Vagina (tissue), 2 donors: ENCODE results near the gene NRL.

Source experiments
- CTCF ChIP-seq, 3 experiments: fragments of 450-650 bp in 2 of 3; fragments of 200-600 bp in 1 of 3; sonication (generic) in 1 of 3; IDR thresholded peaks; one replicate each; pipeline ENCODE4 v1.5.1; 2017 to 2019; ENCODE audit warnings: antibody characterized with exemption in 3 of 3, mild to moderate bottlenecking in 2 of 3, moderate library complexity in 2 of 3
- POLR2AphosphoS5 ChIP-seq, 2 donors: sonication (generic); formaldehyde crosslinking; IDR thresholded peaks; one replicate each; pipeline ENCODE4 v1.9.0; 2017; ENCODE audit warnings: antibody characterized with exemption in 2 of 2, mild to moderate bottlenecking in 2 of 2, low read depth in 1 of 2; ENCODE audit not compliant: insufficient read depth in 1 of 2

- TF ChIP-seq CTCF (IDR thresholded peaks at IDR 0.05) (no peak), POLR2AphosphoS5 (IDR thresholded peaks at IDR 0.05; ENCODE audit: insufficient read depth in 1 of 2, low read depth in 1 of 2) (no peak)
Measured at GRCh38 chr14:24074625-24075484, 39.9 kb downstream of the NRL start.
